Muscle layer of colon (tissue), 2 donors: Measurements from ENCODE around the gene SLC9A5.

Experiments used
- H3K27ac ChIP-seq: one replicate; pipeline ENCODE4 v1.7.0; 2013; ENCODE audit warnings: low read depth, mild to moderate bottlenecking, low read length, moderate library complexity
- H3K27me3 ChIP-seq, 2 donors: one replicate each; pipeline ENCODE4 v1.7.0; 2013; ENCODE audit warnings: low read length in 2 of 2, mild to moderate bottlenecking in 2 of 2; ENCODE audit not compliant: insufficient read depth in 2 of 2, control insufficient read depth in 1 of 2
- H3K36me3 ChIP-seq: one replicate; pipeline ENCODE4 v1.7.0; 2013; ENCODE audit warnings: mild to moderate bottlenecking, low read length; ENCODE audit not compliant: insufficient read depth
- H3K4me1 ChIP-seq: one replicate; pipeline ENCODE4 v1.7.0; 2013; ENCODE audit warnings: mild to moderate bottlenecking, low read length; ENCODE audit not compliant: insufficient read depth
- H3K4me3 ChIP-seq, 2 donors: one replicate each; pipeline ENCODE4 v1.7.0; 2013; ENCODE audit warnings: low read length in 2 of 2, low read depth in 1 of 2, mild to moderate bottlenecking in 1 of 2, moderate library complexity in 1 of 2
- H3K9ac ChIP-seq: one replicate; pipeline ENCODE4 v1.7.0; 2013; ENCODE audit warnings: low read length
- H3K9me3 ChIP-seq: one replicate; pipeline ENCODE4 v1.7.0; 2013; ENCODE audit warnings: mild to moderate bottlenecking, low read length
- donor health status: abdominal sarcoma.
- donor health status: Adenocarcinoma of cecum.

SLC9A5 gene

DNA sequence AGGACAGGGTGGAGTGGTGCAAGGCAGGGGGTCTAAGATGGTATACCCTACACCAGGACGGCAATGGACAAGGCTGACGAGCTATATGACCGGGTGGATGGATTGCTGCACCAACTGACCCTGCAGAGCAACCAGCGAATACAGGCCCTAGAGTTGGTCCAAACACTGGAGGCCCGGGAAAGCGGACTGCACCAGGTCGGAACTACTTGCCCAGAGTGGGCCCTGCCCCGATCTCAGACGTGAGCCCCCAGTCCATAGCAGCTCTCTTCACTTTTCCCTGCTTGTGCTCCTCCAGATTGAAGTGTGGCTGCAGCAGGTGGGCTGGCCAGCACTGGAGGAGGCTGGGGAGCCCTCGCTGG, 33.6 kb downstream of the SLC9A5 start:
- H3K9me3 ChIP-seq = no peaks in the 10 kb centered on the region
- H3K4me3 ChIP-seq = no peak overlapping the region
- no peaks in the 10 kb centered on the region for H3K27me3 ChIP-seq
- no peak overlapping the region for H3K9ac ChIP-seq
- no peak overlapping the region for H3K27ac ChIP-seq
- H3K4me1 ChIP-seq = peaks cover 12% of the 10 kb centered on the region
- no peaks in the 10 kb centered on the region for H3K36me3 ChIP-seq

DNA sequence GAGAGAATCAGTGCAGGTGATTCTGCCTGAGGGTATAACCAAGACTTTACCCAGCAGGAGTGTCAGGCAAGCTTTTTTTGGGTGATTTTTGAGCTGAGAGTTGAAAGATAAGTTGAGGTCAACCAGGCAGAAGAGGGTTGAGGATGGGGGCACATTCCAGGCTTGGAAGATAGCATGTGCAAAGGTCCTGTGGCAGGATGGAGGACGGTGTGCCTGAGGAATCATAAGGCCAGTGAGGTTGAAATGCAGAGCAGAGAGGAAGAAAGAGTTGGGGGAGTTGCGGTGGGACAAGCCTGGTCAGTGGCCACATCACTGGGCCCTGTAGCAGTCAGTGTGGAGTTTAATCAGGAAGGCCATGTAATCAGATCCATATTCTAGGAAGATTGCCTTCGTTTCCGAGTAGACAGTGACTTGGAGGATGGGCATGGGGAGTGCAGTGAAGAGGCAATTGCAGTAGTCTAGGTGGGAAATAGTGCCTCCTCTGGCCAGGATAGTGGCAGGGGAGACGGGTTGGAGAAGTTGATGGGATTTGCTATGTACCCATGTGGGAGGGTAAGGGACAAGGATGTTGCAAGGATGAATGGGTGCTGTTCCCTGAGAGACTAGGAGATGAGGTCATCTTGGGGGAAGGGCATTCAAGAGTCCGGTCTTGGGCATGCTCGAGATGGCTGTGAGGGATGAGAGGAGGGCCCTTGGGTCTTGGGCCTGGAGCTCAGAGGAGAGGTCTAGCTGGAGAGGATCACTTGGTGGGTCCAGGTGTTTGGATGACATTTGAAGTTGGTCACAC, 34.5 kb downstream of the SLC9A5 start:
- Histone ChIP-seq H3K9ac (no peak overlapping the region), H3K9me3 (no peaks in the 10 kb centered on the region), H3K36me3 (no peaks in the 10 kb centered on the region), H3K4me1 (peaks cover 5% of the 10 kb centered on the region), H3K27me3 (no peaks in the 10 kb centered on the region), H3K4me3 (no peak overlapping the region), H3K27ac (no peak overlapping the region)

DNA sequence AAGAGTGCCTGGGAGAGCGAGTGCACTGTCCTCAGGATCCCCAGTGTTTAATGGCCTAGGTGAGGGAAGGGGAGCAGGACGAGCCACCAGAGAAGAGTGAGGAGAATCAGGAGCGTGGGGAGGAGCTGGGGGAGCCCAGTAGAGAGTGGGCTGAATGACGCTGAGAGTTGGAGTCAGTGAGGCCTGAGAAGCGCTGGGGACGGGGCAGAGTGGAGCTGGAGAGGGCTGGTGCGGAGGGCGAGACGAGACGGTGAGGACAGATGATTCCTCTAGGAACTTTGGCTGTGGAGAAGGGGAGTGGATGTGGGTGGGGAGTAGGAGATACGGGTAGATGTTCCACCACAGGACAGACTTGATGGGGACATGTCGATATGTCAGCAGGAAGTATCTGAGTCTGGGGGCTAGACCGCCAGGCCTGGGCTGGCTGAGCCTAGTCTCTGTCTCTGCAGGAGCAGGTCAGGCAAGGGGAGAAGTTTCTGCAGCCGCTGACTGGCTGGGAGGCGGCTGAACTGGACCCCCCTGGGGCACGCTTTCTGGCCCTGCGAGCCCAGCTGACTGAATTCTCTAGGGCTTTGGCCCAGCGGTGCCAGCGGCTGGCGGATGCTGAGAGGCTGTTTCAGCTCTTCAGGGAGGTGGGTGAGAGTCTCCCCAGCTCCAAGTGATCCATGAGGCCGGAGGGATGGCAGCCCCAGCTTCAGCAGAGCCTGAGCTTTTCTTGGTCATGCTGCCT, 35.2 kb downstream of the SLC9A5 start:
- H3K27ac ChIP-seq = no peak overlapping the region
- H3K9me3 ChIP-seq = no peaks in the 10 kb centered on the region
- H3K36me3 ChIP-seq = no peaks in the 10 kb centered on the region
- no peak overlapping the region for H3K4me3 ChIP-seq
- H3K27me3 ChIP-seq = no peaks in the 10 kb centered on the region
- H3K4me1 ChIP-seq = no peaks in the 10 kb centered on the region
- no peak overlapping the region for H3K9ac ChIP-seq

DNA sequence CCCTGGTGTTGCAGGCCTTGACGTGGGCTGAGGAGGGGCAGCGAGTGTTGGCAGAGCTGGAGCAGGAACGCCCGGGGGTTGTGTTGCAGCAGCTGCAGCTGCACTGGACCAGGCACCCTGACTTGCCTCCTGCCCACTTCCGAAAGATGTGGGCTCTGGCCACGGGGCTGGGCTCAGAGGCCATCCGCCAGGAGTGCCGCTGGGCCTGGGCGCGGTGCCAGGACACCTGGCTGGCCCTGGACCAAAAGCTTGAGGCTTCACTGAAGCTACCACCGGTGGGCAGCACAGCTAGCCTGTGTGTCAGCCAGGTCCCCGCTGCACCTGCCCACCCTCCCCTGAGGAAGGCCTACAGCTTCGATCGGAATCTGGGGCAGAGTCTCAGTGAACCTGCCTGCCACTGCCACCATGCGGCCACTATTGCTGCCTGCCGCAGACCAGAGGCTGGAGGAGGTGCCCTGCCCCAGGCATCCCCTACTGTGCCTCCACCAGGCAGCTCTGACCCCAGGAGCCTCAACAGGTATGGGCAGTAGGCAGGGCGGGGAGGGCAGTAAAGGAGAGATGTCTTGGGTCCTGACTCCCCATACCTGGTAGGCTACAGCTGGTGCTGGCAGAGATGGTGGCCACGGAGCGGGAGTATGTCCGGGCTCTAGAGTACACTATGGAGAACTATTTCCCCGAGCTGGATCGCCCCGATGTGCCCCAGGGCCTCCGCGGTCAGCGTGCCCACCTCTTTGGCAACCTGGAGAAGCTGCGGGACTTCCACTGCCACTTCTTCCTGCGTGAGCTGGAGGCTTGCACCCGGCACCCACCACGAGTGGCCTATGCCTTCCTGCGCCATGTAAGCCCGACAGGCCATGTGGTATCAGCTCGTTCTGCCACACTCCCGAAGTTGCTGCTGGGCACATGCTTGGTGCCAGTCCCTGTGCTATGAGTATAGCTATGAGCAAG, 36.2 kb downstream of the SLC9A5 start:
- Histone ChIP-seq H3K36me3 (no peaks in the 10 kb centered on the region), H3K4me1 (no peaks in the 10 kb centered on the region), H3K27ac (no peak overlapping the region), H3K9me3 (no peaks in the 10 kb centered on the region), H3K27me3 (no peaks in the 10 kb centered on the region), H3K9ac (no peak overlapping the region), H3K4me3 (no peak overlapping the region)

DNA sequence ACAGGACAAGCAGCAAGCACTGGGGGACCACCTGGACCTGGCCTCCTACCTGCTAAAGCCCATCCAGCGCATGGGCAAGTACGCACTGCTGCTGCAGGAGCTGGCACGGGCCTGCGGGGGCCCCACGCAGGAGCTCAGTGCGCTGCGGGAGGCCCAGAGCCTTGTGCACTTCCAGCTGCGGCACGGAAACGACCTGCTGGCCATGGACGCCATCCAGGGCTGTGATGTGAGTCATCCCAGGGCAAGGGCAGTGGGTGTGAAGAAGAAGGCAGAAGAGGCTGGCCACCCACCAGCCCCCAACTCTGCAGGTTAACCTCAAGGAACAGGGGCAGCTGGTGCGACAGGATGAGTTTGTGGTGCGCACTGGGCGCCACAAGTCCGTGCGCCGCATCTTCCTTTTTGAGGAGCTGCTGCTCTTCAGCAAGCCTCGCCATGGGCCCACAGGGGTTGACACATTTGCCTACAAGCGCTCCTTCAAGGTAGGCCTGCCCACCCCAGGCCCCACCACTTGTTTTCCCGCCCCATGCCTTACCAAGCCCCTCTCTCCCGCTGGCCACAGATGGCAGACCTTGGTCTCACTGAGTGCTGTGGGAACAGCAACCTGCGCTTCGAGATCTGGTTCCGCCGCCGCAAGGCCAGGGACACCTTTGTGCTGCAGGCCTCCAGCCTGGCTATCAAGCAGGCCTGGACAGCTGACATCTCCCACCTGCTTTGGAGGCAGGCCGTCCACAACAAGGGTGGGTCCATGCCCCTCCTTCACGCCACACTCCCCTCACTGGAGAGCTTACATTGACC, 37.9 kb downstream of the SLC9A5 start:
- Histone ChIP-seq H3K4me1 (no peaks in the 10 kb centered on the region), H3K9me3 (no peaks in the 10 kb centered on the region), H3K36me3 (no peaks in the 10 kb centered on the region), H3K27ac (no peak overlapping the region), H3K4me3 (no peak overlapping the region), H3K27me3 (no peaks in the 10 kb centered on the region), H3K9ac (no peak overlapping the region)

DNA sequence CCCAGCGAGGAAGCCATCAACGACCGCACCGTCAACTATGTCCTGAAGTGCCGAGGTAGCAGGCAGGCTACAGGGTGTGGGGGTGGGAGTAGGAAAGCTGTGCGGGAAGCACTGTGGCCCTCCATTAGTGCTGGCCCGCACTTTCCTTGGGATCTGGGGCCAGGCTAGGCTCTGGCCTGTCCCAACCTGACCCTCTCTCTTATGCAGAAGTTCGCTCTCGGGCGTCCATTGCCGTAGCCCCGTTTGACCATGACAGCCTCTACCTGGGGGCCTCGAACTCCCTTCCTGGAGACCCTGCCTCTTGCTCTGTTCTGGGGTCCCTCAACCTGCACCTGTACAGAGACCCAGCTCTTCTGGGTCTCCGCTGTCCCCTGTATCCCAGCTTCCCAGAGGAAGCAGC, 39.2 kb downstream of the SLC9A5 start:
- no peak overlapping the region for H3K27ac ChIP-seq
- H3K36me3 ChIP-seq = no peaks in the 10 kb centered on the region
- H3K27me3 ChIP-seq = no peaks in the 10 kb centered on the region

DNA sequence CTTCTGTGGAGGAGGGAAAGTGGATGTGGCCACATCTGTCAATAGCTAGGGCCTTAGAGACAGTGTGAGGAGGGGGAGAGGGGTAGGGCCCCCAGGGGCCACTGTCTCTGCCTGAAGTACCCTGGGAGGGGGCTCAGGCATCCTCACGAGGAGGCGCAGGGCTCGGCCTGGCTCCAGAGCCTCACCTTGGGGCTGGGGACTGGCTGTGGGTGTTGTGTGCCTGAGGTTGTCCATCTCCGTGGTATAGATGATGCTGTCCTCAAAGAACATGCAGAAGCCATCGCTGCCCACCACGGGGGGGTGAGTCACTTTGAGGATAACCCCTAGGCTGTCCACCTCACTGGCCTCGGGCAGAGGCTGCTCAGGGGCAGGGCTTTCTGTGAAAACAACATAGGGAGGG, 42.7 kb downstream of the SLC9A5 start:
- no peaks in the 10 kb centered on the region for H3K4me1 ChIP-seq
- no peak overlapping the region for H3K27ac ChIP-seq
- H3K27me3 ChIP-seq = no peaks in the 10 kb centered on the region
- H3K9ac ChIP-seq = no peak overlapping the region
- no peaks in the 10 kb centered on the region for H3K36me3 ChIP-seq
- no peak overlapping the region for H3K4me3 ChIP-seq
- H3K9me3 ChIP-seq = no peaks in the 10 kb centered on the region

More for the DNA sequence above, 39.2 kb downstream of the SLC9A5 start:
- no peaks in the 10 kb centered on the region for H3K9me3 ChIP-seq
- no peak overlapping the region for H3K9ac ChIP-seq
- H3K4me3 ChIP-seq = no peak overlapping the region
- H3K4me1 ChIP-seq = no peaks in the 10 kb centered on the region

DNA sequence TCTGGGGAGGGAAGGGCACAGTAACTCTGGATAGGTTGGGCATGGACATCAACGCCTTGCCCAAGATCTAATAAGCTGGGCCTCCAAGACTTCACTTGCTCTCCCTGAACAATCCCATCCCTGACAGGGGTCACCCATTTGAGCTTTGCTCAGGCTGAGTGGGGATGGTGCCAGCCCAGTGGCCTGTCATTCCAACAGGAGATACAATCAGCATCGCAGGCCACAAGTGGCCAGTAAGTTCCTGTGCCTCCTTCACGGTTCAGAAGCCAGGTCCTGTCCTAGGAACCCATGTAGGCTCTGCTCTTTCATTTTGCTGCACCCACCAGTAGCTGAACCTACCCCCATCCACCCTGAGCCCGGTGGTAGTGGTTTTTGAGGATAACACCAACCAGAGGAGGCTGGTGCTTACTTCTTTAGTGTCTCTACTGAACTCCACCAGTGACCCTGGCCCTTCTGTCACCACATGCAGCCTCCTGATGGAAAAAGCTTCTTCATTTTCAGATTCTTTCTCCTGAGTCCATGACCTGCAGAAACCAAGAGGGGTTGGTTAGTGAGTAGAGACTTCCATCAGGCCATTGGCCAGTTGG, 45.5 kb downstream of the SLC9A5 start:
- no peak overlapping the region for H3K27ac ChIP-seq
- no peak overlapping the region for H3K4me3 ChIP-seq
- no peaks in the 10 kb centered on the region for H3K36me3 ChIP-seq
- H3K9ac ChIP-seq = no peak overlapping the region
- H3K27me3 ChIP-seq = no peaks in the 10 kb centered on the region
- no peaks in the 10 kb centered on the region for H3K4me1 ChIP-seq
- H3K9me3 ChIP-seq = no peaks in the 10 kb centered on the region

DNA sequence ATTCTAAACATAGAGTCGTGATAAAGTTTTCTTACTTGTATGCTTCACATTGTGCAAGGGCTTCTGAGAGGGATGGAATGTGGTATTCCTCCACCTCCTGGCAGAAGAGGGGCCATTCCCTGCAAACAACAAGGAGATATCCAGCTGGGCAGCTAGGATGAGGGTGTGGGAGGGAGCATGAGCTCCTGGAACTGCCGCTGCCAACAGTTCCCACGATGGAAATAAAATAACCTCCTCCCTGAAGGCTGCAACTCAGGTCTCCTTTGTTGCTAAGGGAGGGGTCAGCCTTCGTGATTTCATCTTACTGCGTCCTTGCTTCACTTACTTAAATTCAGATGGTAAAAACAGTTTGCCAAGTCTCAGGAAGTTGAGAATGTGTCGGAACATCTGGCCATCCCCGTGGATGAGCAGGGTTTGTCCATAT, 46.2 kb downstream of the SLC9A5 start:
- Histone ChIP-seq H3K27me3 (no peaks in the 10 kb centered on the region), H3K4me1 (no peaks in the 10 kb centered on the region), H3K9ac (no peak overlapping the region), H3K4me3 (no peak overlapping the region), H3K36me3 (no peaks in the 10 kb centered on the region), H3K27ac (no peak overlapping the region), H3K9me3 (no peaks in the 10 kb centered on the region)

DNA sequence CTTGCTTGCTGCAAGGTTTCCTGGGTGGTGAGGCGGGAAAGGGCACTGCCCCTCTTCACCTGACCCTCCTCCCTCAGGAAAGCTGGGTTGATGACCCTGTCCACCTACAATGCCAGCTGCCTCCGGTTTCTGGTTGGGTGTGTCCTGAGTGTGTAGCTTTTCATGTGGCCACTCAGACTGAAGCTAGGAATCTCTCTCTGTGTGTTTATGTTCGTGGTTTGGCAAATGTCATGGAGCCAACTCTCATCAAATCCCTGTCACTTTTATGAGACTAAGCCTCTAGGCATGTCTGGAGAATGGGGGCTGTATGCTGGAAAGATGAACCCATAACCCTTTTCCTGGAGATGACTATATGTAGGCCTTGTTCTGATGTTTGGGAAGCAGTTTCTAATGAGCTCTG, 47.6 kb downstream of the SLC9A5 start:
- H3K4me3 ChIP-seq = no peak overlapping the region
- no peaks in the 10 kb centered on the region for H3K9me3 ChIP-seq
- no peak overlapping the region for H3K9ac ChIP-seq
- no peaks in the 10 kb centered on the region for H3K36me3 ChIP-seq
- no peaks in the 10 kb centered on the region for H3K27me3 ChIP-seq
- H3K4me1 ChIP-seq = no peaks in the 10 kb centered on the region
- H3K27ac ChIP-seq = no peak overlapping the region
